Measurements from ENCODE around the gene SOCS1. TPM values are rescaled to one million over a fixed set of nuclear protein-coding genes. Genes with fewer than 3 reads are reported as not detected.
"Not testable (repeated sequence)": the region's sequence is repeated elsewhere in the genome, so short reads cannot be mapped to it uniquely, and the experiment has no call there.

Gene SOCS1
- total RNA-seq, 1 donor from 2014 or later: 0.79 TPM

- Histone ChIP-seq H3K4me3 (ENCODE audit: low read depth, low read length) (no peak overlapping the region), H3K27me3 (ENCODE audit: control insufficient read depth, insufficient read depth, low read length) (no peaks in the 10 kb centered on the region), H3K36me3 (ENCODE audit: control insufficient read depth, insufficient read depth, low read length) (no peaks in the 10 kb centered on the region)
- no peak for TF ChIP-seq CTCF (IDR thresholded peaks at IDR 0.05; ENCODE audit: insufficient read depth, low read length, severe bottlenecking)
- no peak for DNase-seq (ENCODE audit: low read depth)
- no peak for FAIRE-seq
Observed at GRCh38 chr16:11229432-11229831, 26.6 kb downstream of the SOCS1 start.

- FAIRE-seq: no peak
Observed at GRCh38 chr16:11225677-11226549, 30.1 kb downstream of the SOCS1 start.

GRCh38 chr16:11224894-11225676, 30.9 kb downstream of the SOCS1 start:
- FAIRE-seq (no peak), DNase-seq (ENCODE audit: low read depth) (no peak)
- no peaks in the 10 kb centered on the region for H3K36me3 ChIP-seq (ENCODE audit: control insufficient read depth, insufficient read depth, low read length)
- no peak overlapping the region for H3K4me3 ChIP-seq (ENCODE audit: low read depth, low read length)
- TF ChIP-seq CTCF (IDR thresholded peaks at IDR 0.05; ENCODE audit: insufficient read depth, low read length, severe bottlenecking): no peak
- no peaks in the 10 kb centered on the region for H3K27me3 ChIP-seq (ENCODE audit: control insufficient read depth, insufficient read depth, low read length)

More at GRCh38 chr16:11225677-11226549, 30.1 kb downstream of the SOCS1 start:
- Histone ChIP-seq H3K36me3 (ENCODE audit: control insufficient read depth, insufficient read depth, low read length) (no peaks in the 10 kb centered on the region), H3K27me3 (ENCODE audit: control insufficient read depth, insufficient read depth, low read length) (no peaks in the 10 kb centered on the region), H3K4me3 (ENCODE audit: low read depth, low read length) (no peak overlapping the region)
- TF ChIP-seq CTCF (IDR thresholded peaks at IDR 0.05; ENCODE audit: insufficient read depth, low read length, severe bottlenecking): no peak
- no peak for DNase-seq (ENCODE audit: low read depth)

- no peak overlapping the region for H3K4me3 ChIP-seq (ENCODE audit: low read depth, low read length)
- FAIRE-seq: no peak
- H3K27me3 ChIP-seq (ENCODE audit: control insufficient read depth, insufficient read depth, low read length): no peaks in the 10 kb centered on the region
- no peaks in the 10 kb centered on the region for H3K36me3 ChIP-seq (ENCODE audit: control insufficient read depth, insufficient read depth, low read length)
- no peak for DNase-seq (ENCODE audit: low read depth)
- TF ChIP-seq CTCF (IDR thresholded peaks at IDR 0.05; ENCODE audit: insufficient read depth, low read length, severe bottlenecking): no peak
Observed at GRCh38 chr16:11224096-11224893, 31.7 kb downstream of the SOCS1 start.

- H3K4me3 ChIP-seq (ENCODE audit: low read depth, low read length); FAIRE-seq; H3K36me3 ChIP-seq (ENCODE audit: control insufficient read depth, insufficient read depth, low read length); DNase-seq (ENCODE audit: low read depth); H3K27me3 ChIP-seq (ENCODE audit: control insufficient read depth, insufficient read depth, low read length): not testable (repeated sequence)
Observed at GRCh38 chr16:11220507-11220906, 35.5 kb downstream of the SOCS1 start.
